Mesenchymal stem cell (in vitro differentiated cells and primary cell): Measurements from ENCODE around the gene TENM3.

Source experiments
- DNase-seq: peaks from one replicate; pipeline ENCODE4 v3.0.0-alpha.2; 2013
- H2AFZ ChIP-seq: one replicate; pipeline ENCODE4 v1.6.1; 2013; ENCODE audit warnings: low read depth, mild to moderate bottlenecking, control low read depth, inconsistent platforms, low read length, moderate library complexity
- H2AK5ac ChIP-seq: 2 replicates; pipeline ENCODE4 v1.6.1; 2013; ENCODE audit warnings: low read length, moderate library complexity, mild to moderate bottlenecking, inconsistent platforms; ENCODE audit not compliant: severe bottlenecking
- H2BK120ac ChIP-seq: one replicate; pipeline ENCODE4 v1.6.1; 2013; ENCODE audit warnings: low read depth, mild to moderate bottlenecking, inconsistent platforms, low read length, moderate library complexity
- H2BK12ac ChIP-seq, 2 experiments: one replicate each; pipeline ENCODE4 v1.6.1; 2013; ENCODE audit warnings: inconsistent platforms in 2 of 2, low read length in 2 of 2, mild to moderate bottlenecking in 2 of 2, moderate library complexity in 2 of 2, control low read depth in 1 of 2
- H2BK15ac ChIP-seq: one replicate; pipeline ENCODE4 v1.6.1; 2013; ENCODE audit warnings: mild to moderate bottlenecking, low read depth, inconsistent platforms; ENCODE audit not compliant: poor library complexity, severe bottlenecking
- H2BK5ac ChIP-seq: 2 replicates; pipeline ENCODE4 v1.6.1; 2013; ENCODE audit warnings: low read depth, mild to moderate bottlenecking, low read length, control low read depth, inconsistent platforms; ENCODE audit not compliant: poor library complexity, severe bottlenecking
- H3K14ac ChIP-seq, 2 experiments: one replicate each; pipeline ENCODE4 v1.6.1; 2013; ENCODE audit warnings: inconsistent platforms in 2 of 2, low read length in 2 of 2, control low read depth in 1 of 2, mild to moderate bottlenecking in 1 of 2, moderate library complexity in 1 of 2
- H3K18ac ChIP-seq, 2 experiments: one replicate each; pipeline ENCODE4 v1.6.1; 2013; ENCODE audit warnings: inconsistent platforms in 2 of 2, low read length in 2 of 2, control low read depth in 1 of 2, low read depth in 1 of 2, mild to moderate bottlenecking in 1 of 2
- H3K23ac ChIP-seq, 2 experiments: one replicate each; pipeline ENCODE4 v1.6.1; 2013; ENCODE audit warnings: inconsistent platforms in 2 of 2, low read length in 2 of 2, mild to moderate bottlenecking in 2 of 2, moderate library complexity in 2 of 2, control low read depth in 1 of 2
- H3K27ac ChIP-seq: 2 replicates; pipeline ENCODE4 v1.5.1; 2013; ENCODE audit warnings: mild to moderate bottlenecking, moderate library complexity, low read length, control low read depth, inconsistent platforms; ENCODE audit not compliant: poor library complexity, severe bottlenecking
- H3K27me3 ChIP-seq, 2 experiments: 2 replicates each; pipeline versions ENCODE4 v1.6.1 to v1.7.0; 2013; ENCODE audit warnings: low read length in 2 of 2, mild to moderate bottlenecking in 2 of 2, moderate library complexity in 2 of 2, control low read depth in 1 of 2, inconsistent platforms in 1 of 2; ENCODE audit not compliant: control insufficient read depth in 1 of 2, insufficient read depth in 1 of 2
- H3K36me3 ChIP-seq, 2 experiments: 2 replicates each; pipeline versions ENCODE4 v1.6.1 to v1.7.0; 2013; ENCODE audit warnings: low read length in 2 of 2, control low read depth in 1 of 2, inconsistent platforms in 1 of 2, low read depth in 1 of 2, mild to moderate bottlenecking in 1 of 2; ENCODE audit not compliant: insufficient read depth in 2 of 2, control insufficient read depth in 1 of 2
- H3K4ac ChIP-seq, 2 experiments: one replicate each; pipeline ENCODE4 v1.6.1; 2013; ENCODE audit warnings: inconsistent platforms in 2 of 2, low read length in 2 of 2, mild to moderate bottlenecking in 2 of 2, moderate library complexity in 2 of 2, control low read depth in 1 of 2, low read depth in 1 of 2
- H3K4me1 ChIP-seq: 2 replicates; pipeline ENCODE4 v1.6.1; 2013; ENCODE audit warnings: low read depth, low read length, control low read depth; ENCODE audit not compliant: control insufficient read depth, insufficient read depth
- H3K4me2 ChIP-seq: 2 replicates; pipeline ENCODE4 v1.6.1; 2013; ENCODE audit warnings: low read length, mild to moderate bottlenecking, inconsistent platforms; ENCODE audit not compliant: poor library complexity, severe bottlenecking
- H3K4me3 ChIP-seq, 2 experiments: 2 replicates each; pipeline versions ENCODE4 v1.5.1 to v1.7.0; 2013; ENCODE audit warnings: low read length in 2 of 2, mild to moderate bottlenecking in 2 of 2, control low read depth in 1 of 2, low read depth in 1 of 2; ENCODE audit not compliant: insufficient read depth in 1 of 2
- H3K79me1 ChIP-seq: replicated peaks from 2 replicates; pipeline ENCODE4 v1.6.1; 2013; ENCODE audit warnings: mild to moderate bottlenecking, control low read depth, low read length, inconsistent platforms; ENCODE audit not compliant: poor library complexity, severe bottlenecking
- H3K9ac ChIP-seq: 2 replicates; pipeline ENCODE4 v1.7.0; 2013; ENCODE audit warnings: mild to moderate bottlenecking, low read length, moderate library complexity
- H3K9me3 ChIP-seq: 2 replicates; pipeline ENCODE4 v1.7.0; 2013; ENCODE audit warnings: mild to moderate bottlenecking, low read length; ENCODE audit not compliant: control insufficient read depth
- H4K8ac ChIP-seq: one replicate; pipeline ENCODE4 v1.6.1; 2013; ENCODE audit warnings: inconsistent platforms, mild to moderate bottlenecking, low read length, moderate library complexity
- H4K91ac ChIP-seq: one replicate; pipeline ENCODE4 v1.6.1; 2013; ENCODE audit warnings: mild to moderate bottlenecking, low read length, inconsistent platforms
- WGBS: methylation state at CpG from one replicate; pipeline ENCODE4 v1.1.7; 2013; ENCODE audit warnings: mixed read lengths; 5-methylcytosine and 5-hydroxymethylcytosine counted together

TENM3 gene

GRCh38 chr4:182671231-182671630 lies 428.0 kb downstream of the TENM3 start:
- no peaks in the 10 kb centered on the region for H3K9me3 ChIP-seq
- no peak overlapping the region for H3K9ac ChIP-seq
- no peaks in the 10 kb centered on the region for H3K27me3 ChIP-seq
- H4K91ac ChIP-seq = no peak overlapping the region
- H3K14ac ChIP-seq = no peak overlapping the region
- no peak overlapping the region for H2BK15ac ChIP-seq
- 46% methylated on average over 3 of the region's 3 CpGs for WGBS
- no peak overlapping the region for H2BK120ac ChIP-seq
- H3K23ac ChIP-seq = no peak overlapping the region
- H3K4me2 ChIP-seq = no peak overlapping the region
- no peak overlapping the region for H3K27ac ChIP-seq
- H3K36me3 ChIP-seq = peaks cover 0 to 3% of the 10 kb centered on the region in 2 experiments
- no peak overlapping the region for H3K4ac ChIP-seq
- H2BK12ac ChIP-seq = no peak overlapping the region
- no peak overlapping the region for H2AK5ac ChIP-seq
- no peak overlapping the region for H2BK5ac ChIP-seq
- H3K4me3 ChIP-seq = no peak overlapping the region
- H3K4me1 ChIP-seq = no peaks in the 10 kb centered on the region
- peaks cover 2% of the 10 kb centered on the region for H3K79me1 ChIP-seq
- no peak overlapping the region for H3K18ac ChIP-seq
- DNase-seq = no peak
- no peak overlapping the region for H2AFZ ChIP-seq
- no peak overlapping the region for H4K8ac ChIP-seq

GRCh38 chr4:182671749-182672148 lies 428.5 kb downstream of the TENM3 start:
- Histone ChIP-seq H3K9me3 (no peaks in the 10 kb centered on the region), H2AK5ac (no peak overlapping the region), H4K8ac (no peak overlapping the region), H3K4me3 (no peak overlapping the region), H2BK15ac (no peak overlapping the region), H3K18ac (no peak overlapping the region), H3K27ac (no peak overlapping the region), H3K14ac (no peak overlapping the region), H2AFZ (no peak overlapping the region), H2BK12ac (no peak overlapping the region), H3K4me1 (no peaks in the 10 kb centered on the region), H3K79me1 (no peaks in the 10 kb centered on the region), H2BK5ac (no peak overlapping the region), H3K4me2 (no peak overlapping the region), H3K23ac (no peak overlapping the region), H2BK120ac (no peak overlapping the region), H4K91ac (no peak overlapping the region), H3K36me3 (peaks cover 0 to 3% of the 10 kb centered on the region in 2 experiments), H3K4ac (no peak overlapping the region), H3K27me3 (no peaks in the 10 kb centered on the region), H3K9ac (no peak overlapping the region)
- whole genome bisulfite sequencing = 87% methylated on average over 3 of the region's 5 CpGs
- no peak for DNase-seq

GRCh38 chr4:182678590-182678989 lies 435.4 kb downstream of the TENM3 start:
- no peak overlapping the region for H3K9ac ChIP-seq
- WGBS = 94% methylated on average over 3 of the region's 4 CpGs
- no peak for DNase-seq

GRCh38 chr4:182679533-182679932 lies 436.3 kb downstream of the TENM3 start:
- WGBS = 84% methylated on average over 11 of the region's 11 CpGs
- Histone ChIP-seq H2BK5ac (no peak overlapping the region), H2AK5ac (no peak overlapping the region), H3K79me1 (no peaks in the 10 kb centered on the region), H4K8ac (no peak overlapping the region), H4K91ac (no peak overlapping the region), H3K23ac (no peak overlapping the region), H3K14ac (no peak overlapping the region), H3K4me3 (no peak overlapping the region), H2BK15ac (no peak overlapping the region), H3K4ac (no peak overlapping the region), H2AFZ (no peak overlapping the region), H3K27me3 (no peaks in the 10 kb centered on the region), H2BK12ac (no peak overlapping the region), H3K9me3 (no peaks in the 10 kb centered on the region), H3K36me3 (peaks cover 9 to 11% of the 10 kb centered on the region in 2 experiments), H3K27ac (no peak overlapping the region), H3K4me1 (no peaks in the 10 kb centered on the region), H3K9ac (no peak overlapping the region), H3K18ac (no peak overlapping the region), H3K4me2 (no peak overlapping the region), H2BK120ac (no peak overlapping the region)
- no peak for DNase-seq

More at GRCh38 chr4:182678590-182678989, 435.4 kb downstream of the TENM3 start:
- Histone ChIP-seq H2BK15ac (no peak overlapping the region), H3K23ac (no peak overlapping the region), H3K4me3 (no peak overlapping the region), H2BK5ac (no peak overlapping the region), H3K27ac (no peak overlapping the region), H4K91ac (no peak overlapping the region), H3K14ac (no peak overlapping the region), H3K4ac (no peak overlapping the region), H3K4me1 (no peaks in the 10 kb centered on the region), H2AK5ac (no peak overlapping the region), H3K36me3 (peaks cover 11% of the 10 kb centered on the region in 2 experiments), H2BK120ac (no peak overlapping the region), H2AFZ (no peak overlapping the region), H3K18ac (no peak overlapping the region), H2BK12ac (no peak overlapping the region), H3K79me1 (no peaks in the 10 kb centered on the region), H3K27me3 (no peaks in the 10 kb centered on the region), H3K9me3 (no peaks in the 10 kb centered on the region), H4K8ac (no peak overlapping the region), H3K4me2 (no peak overlapping the region)
